C4-2B (cell line): ENCODE results near the gene DHX58.
A peak's percentile ranks its signal among the peaks of the same experiment; 100 is the strongest.

ENCODE experiments used
- H3K27ac ChIP-seq: fragments of 450-650 bp; 2 replicates; pipeline ENCODE4 v1.5.1; 2017
- ZFX ChIP-seq: fragments of 450-650 bp; IDR thresholded peaks from 2 replicates; pipeline ENCODE4 v1.6.1; 2017
- TF ChIP-seq, protein P1 (sequence below): fragments of 450-650 bp; conservative IDR thresholded peaks from 2 replicates; pipeline ENCODE4 v1.5.1; 2017; ENCODE audit warnings: mild to moderate bottlenecking

DHX58 gene

GRCh38 chr17:42104264-42104663, 8.2 kb downstream of the DHX58 start:
- H3K27ac ChIP-seq: no peak overlapping the region
- TF ChIP-seq, protein P1, sequence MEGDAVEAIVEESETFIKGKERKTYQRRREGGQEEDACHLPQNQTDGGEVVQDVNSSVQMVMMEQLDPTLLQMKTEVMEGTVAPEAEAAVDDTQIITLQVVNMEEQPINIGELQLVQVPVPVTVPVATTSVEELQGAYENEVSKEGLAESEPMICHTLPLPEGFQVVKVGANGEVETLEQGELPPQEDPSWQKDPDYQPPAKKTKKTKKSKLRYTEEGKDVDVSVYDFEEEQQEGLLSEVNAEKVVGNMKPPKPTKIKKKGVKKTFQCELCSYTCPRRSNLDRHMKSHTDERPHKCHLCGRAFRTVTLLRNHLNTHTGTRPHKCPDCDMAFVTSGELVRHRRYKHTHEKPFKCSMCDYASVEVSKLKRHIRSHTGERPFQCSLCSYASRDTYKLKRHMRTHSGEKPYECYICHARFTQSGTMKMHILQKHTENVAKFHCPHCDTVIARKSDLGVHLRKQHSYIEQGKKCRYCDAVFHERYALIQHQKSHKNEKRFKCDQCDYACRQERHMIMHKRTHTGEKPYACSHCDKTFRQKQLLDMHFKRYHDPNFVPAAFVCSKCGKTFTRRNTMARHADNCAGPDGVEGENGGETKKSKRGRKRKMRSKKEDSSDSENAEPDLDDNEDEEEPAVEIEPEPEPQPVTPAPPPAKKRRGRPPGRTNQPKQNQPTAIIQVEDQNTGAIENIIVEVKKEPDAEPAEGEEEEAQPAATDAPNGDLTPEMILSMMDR: no peak
- TF ChIP-seq ZFX: no peak

- TF ChIP-seq ZFX: no peak
- TF ChIP-seq, protein P1: no peak
- H3K27ac ChIP-seq: peak overlapping the region; percentile 32; the same call in 1 of the 2 replicates
These were observed 9.1 kb downstream of the DHX58 start for GRCh38 chr17:42103221-42103954.

DNA sequence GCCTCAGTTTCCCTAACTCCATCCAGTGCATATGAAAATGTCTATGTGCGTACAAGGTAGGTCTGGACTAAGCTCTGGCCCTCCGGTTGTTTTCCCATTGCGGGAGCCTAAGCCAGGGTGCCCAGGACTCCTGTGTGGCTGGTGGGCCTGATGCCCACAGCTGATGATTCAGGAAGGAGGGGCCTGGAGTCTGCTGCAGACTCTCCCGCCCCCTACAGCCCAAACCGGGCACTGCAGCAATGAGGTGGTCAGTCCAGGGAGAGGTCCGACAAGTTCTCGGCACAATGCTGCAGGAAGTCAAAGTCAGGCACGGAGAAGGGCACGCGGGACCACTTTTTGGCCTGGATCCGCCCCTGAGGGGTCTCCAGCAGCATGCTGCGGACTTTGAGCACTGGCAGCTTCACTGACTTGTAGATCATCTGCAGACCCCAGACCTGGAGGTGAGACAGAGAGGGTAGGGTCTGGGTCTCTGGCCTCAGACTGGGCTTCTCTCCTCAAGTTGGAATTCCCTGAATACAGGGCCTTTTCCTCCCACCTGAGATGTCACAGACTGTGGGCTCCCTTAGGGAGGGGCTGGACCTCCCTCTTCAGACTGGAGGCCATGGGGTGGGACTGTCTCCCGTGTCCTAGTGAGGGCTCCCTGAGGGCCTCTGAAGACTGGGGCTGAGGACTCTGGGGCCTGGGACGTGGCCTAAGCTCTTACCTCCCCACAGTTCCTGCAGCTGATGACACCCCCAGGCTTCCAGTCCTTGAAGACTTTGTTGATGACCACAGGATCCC, 10.8 kb downstream of the DHX58 start:
- H3K27ac ChIP-seq: no peak overlapping the region
- TF ChIP-seq, protein P1: peak; percentile 88
- TF ChIP-seq ZFX: no peak

DNA sequence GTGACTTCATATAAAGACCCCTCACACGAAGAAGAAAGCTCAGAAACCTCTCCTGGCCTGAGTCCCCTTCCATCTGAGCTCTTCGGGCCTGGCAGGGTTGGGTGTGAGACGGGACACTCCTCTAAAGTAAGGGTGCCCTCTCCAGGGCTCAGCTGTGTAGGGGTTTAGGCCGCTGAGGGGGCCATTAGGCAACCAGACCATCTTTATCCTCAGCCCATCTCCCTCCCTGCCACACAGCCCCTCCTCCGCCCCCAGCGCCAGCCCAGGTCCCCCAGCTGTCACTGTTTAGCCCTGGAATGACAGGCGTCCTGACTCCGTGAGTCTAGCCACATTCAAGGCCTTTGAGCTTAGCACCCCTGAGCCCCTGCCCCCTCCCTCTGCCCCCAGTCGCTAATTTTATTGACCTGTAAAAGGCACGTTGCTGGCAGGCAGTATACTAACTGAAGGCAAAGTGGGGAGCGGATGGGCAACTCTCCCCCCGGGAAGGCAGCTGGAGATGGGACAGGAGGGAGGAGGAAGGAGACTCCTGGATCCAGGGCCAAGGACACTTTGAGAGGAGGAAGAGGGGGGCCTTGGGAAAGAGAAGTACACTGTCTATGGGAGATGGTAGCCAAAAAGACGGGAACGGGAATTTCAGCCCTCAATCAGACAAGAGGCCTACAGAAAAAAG, 13.6 kb downstream of the DHX58 start:
- TF ChIP-seq, protein P1: no peak
- no peak for TF ChIP-seq ZFX
- H3K27ac ChIP-seq: no peak overlapping the region

DNA sequence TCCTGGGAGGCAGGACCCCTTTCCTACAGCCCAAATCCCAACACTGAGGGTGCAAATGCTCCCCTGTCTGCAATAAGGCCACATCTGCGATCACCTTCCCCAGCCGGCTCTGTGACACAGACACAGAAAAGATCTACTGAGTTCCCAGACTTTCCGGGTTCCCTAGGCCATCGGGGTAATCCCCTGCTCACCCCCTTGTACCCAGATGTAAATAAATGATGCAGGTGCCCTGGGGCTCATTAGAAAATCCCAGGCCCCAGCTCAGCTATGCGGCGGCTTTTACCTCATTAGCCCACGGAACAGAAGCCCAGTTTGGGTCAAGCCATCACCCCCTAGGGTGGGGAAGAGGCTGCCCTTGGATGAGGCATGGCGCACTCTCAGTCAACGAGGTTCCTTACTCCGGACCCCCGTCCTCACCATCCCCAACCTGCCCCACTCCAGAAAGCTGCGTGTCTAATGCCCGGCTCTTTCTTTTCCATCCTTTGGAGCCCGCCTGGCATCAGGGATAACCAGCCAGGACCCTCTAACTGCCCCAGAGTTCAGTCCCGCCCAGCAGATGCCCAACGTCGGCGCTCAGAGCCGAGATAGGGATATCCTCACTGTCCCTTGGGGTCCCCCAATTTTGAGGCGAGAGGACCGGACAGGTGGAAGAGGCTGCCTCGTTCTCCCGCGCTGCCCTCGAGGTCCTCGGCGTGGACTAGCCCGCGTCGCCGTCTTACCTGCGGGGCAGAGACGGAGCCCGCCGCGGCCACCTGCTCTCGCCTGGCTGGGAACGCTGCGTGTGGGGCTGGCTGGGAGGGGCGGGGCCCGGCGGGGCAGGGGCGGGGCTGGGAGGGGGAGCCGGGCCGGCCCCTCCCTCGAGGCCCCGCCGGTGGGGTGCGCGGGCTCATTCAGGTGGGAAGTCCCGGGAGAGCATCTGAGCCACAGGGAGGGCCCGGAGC, 14.6 kb downstream of the DHX58 start, which contains the start of gene ZNF385C:
TSS of gene ZNF385C (minus strand) at position 783 of the 941 bp plus-strand sequence. CDS start 35,417 bp downstream, outside the sequence.
- TF ChIP-seq ZFX: no peak
- TF ChIP-seq, protein P1: no peak
- H3K27ac ChIP-seq: no peak within 1 kb of the TSS; the same call in 1 of the 2 replicates

DNA sequence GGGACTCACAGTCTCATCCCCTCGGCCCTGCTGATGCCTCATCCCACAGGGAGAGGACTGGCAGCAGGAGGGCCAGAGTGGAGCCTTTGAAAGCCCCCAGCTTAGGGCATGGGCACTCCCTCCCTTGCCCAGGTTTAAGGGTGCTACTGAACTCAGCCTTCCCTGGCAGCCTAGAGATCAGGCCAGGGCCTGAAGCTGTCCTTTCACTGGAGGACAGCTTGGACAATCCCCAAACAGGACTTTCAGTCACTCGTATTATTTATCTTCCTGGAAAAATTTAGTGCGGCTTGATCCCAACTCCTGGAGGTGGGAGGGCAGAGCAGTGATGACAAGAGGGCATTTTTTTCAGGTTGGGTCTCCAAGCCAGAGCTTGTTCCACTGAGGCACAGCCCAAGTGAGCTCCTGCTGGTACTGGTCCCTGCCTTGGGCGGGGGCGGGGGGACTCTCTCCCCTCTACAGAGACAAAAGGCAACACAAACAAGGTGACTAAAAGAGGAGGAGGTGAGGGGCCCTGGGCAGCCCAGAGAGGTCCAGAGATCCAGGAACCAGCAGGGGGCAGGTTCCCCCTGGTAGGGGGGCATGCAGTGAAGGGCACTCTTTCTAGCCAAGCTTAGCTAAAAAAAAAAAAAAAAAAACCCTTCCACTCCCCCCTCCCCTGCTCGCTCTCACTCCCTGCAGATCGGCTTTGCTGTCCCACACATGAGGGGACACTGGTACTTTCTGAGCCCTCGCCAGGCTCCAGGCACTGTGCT, 16.0 kb downstream of the DHX58 start:
- TF ChIP-seq, protein P1: no peak
- TF ChIP-seq ZFX: no peak
- H3K27ac ChIP-seq: peak overlapping the region; percentile 41
